ENCODE data around the gene ISOC1.

DNA sequence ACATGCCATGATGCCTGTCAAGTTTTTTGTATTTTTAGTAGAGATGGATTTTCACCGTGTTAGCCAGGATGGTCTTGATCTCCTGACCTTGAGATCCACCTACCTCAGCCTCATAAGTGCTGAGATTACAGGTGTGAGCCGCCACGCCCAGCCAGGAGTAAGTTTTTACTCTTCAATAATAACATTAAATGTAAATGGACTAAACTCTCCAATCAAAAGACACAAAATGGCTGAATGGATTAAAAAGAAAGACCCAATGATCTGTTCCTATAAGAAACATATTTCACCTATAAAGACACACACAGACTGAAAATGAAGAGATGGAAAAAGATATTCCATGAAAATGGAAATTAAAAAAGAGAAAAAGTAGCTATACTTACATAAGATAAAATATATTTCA lies 37.2 kb upstream of the ISOC1 start:
- TF ChIP-seq, protein P1, sequence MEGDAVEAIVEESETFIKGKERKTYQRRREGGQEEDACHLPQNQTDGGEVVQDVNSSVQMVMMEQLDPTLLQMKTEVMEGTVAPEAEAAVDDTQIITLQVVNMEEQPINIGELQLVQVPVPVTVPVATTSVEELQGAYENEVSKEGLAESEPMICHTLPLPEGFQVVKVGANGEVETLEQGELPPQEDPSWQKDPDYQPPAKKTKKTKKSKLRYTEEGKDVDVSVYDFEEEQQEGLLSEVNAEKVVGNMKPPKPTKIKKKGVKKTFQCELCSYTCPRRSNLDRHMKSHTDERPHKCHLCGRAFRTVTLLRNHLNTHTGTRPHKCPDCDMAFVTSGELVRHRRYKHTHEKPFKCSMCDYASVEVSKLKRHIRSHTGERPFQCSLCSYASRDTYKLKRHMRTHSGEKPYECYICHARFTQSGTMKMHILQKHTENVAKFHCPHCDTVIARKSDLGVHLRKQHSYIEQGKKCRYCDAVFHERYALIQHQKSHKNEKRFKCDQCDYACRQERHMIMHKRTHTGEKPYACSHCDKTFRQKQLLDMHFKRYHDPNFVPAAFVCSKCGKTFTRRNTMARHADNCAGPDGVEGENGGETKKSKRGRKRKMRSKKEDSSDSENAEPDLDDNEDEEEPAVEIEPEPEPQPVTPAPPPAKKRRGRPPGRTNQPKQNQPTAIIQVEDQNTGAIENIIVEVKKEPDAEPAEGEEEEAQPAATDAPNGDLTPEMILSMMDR (IDR thresholded peaks at IDR 0.05) = no peak
- no peak for TF ChIP-seq POLR2A (IDR thresholded peaks at IDR 0.05)
